ENCODE data around the gene ANO10. TPM values are rescaled to one million over a fixed set of nuclear protein-coding genes. Genes with fewer than 3 reads are reported as not detected.
"Not testable (repeated sequence)": the region's sequence is repeated elsewhere in the genome, so short reads cannot be mapped to it uniquely, and the experiment has no call there.

The ANO10 gene
- polyA plus RNA-seq, 2 donors = 17.7 to 19.8 TPM

- H3K27ac ChIP-seq (ENCODE audit: low read depth in 2 of 2, low read length in 1 of 2); H3K9me3 ChIP-seq (ENCODE audit: control insufficient read depth in 2 of 2, insufficient read depth in 1 of 2, low read depth in 1 of 2, low read length in 1 of 2); H3K4me3 ChIP-seq (ENCODE audit: low read depth in 1 of 2, low read length in 2 of 2); H3K36me3 ChIP-seq (ENCODE audit: control insufficient read depth in 2 of 2, insufficient read depth in 2 of 2, low read length in 1 of 2); H3K27me3 ChIP-seq (ENCODE audit: control insufficient read depth in 1 of 2, insufficient read depth in 2 of 2, low read length in 2 of 2); H3K4me1 ChIP-seq (ENCODE audit: control insufficient read depth in 2 of 2, insufficient read depth in 2 of 2, low read length in 1 of 2): not testable (repeated sequence)
- WGBS, 2 donors = 98 to 100% methylated on average over 2 of the region's 2 CpGs
Measured at GRCh38 chr3:43356033-43356432, 265.8 kb downstream of the ANO10 start.

GRCh38 chr3:43353923-43354670 lies 267.7 kb downstream of the ANO10 start:
- 88 to 89% methylated on average over 4 of the region's 4 CpGs for WGBS, 2 donors
- Histone ChIP-seq H3K27ac (ENCODE audit: low read depth in 2 of 2, low read length in 1 of 2) (no peak overlapping the region), H3K36me3 (ENCODE audit: control insufficient read depth in 2 of 2, insufficient read depth in 2 of 2, low read length in 1 of 2) (peaks cover 0 to 3% of the 10 kb centered on the region in 2 donors), H3K4me3 (ENCODE audit: low read depth in 1 of 2, low read length in 2 of 2) (no peak overlapping the region), H3K4me1 (ENCODE audit: control insufficient read depth in 2 of 2, insufficient read depth in 2 of 2, low read length in 1 of 2) (no peaks in the 10 kb centered on the region), H3K9me3 (ENCODE audit: control insufficient read depth in 2 of 2, insufficient read depth in 1 of 2, low read depth in 1 of 2, low read length in 1 of 2) (peaks cover 3 to 6% of the 10 kb centered on the region in 2 donors), H3K27me3 (ENCODE audit: control insufficient read depth in 1 of 2, insufficient read depth in 2 of 2, low read length in 2 of 2) (no peaks in the 10 kb centered on the region)

DNA sequence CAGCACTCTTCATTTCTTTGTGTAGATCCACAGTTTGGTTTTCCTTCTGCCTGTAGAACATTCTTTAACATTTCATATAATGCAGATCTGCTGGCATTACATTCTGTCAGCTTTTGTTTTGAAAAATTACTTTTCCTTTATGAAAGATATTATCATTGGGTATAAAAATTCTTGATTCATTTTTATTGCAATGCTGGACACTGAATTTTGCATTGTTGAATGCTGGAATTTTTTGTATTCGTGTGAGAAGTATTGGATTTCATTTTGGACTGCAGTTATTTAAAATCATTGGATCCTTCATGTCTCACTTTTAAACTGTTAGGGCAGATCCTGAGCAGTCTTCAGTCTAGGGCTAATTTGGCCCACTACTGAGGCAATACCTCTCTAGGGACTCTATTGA lies 268.4 kb downstream of the ANO10 start:
- Histone ChIP-seq H3K36me3 (ENCODE audit: control insufficient read depth in 2 of 2, insufficient read depth in 2 of 2, low read length in 1 of 2) (peaks cover under 1 to 3% of the 10 kb centered on the region in 2 donors), H3K9me3 (ENCODE audit: control insufficient read depth in 2 of 2, insufficient read depth in 1 of 2, low read depth in 1 of 2, low read length in 1 of 2) (peaks cover 3 to 6% of the 10 kb centered on the region in 2 donors), H3K4me1 (ENCODE audit: control insufficient read depth in 2 of 2, insufficient read depth in 2 of 2, low read length in 1 of 2) (no peaks in the 10 kb centered on the region), H3K4me3 (ENCODE audit: low read depth in 1 of 2, low read length in 2 of 2) (no peak overlapping the region), H3K27me3 (ENCODE audit: control insufficient read depth in 1 of 2, insufficient read depth in 2 of 2, low read length in 2 of 2) (no peaks in the 10 kb centered on the region), H3K27ac (ENCODE audit: low read depth in 2 of 2, low read length in 1 of 2) (no peak overlapping the region)
- WGBS, 2 donors = 96 to 100% methylated on average over 1 of the region's 1 CpG

GRCh38 chr3:43349716-43350115 lies 272.1 kb downstream of the ANO10 start:
- no peak overlapping the region for H3K27ac ChIP-seq (ENCODE audit: low read depth in 2 of 2, low read length in 1 of 2)
- peaks cover 3 to 5% of the 10 kb centered on the region in 2 donors for H3K9me3 ChIP-seq (ENCODE audit: control insufficient read depth in 2 of 2, insufficient read depth in 1 of 2, low read depth in 1 of 2, low read length in 1 of 2)
- peaks cover 0 to 3% of the 10 kb centered on the region in 2 donors for H3K4me1 ChIP-seq (ENCODE audit: control insufficient read depth in 2 of 2, insufficient read depth in 2 of 2, low read length in 1 of 2)
- 93 to 95% methylated on average over 3 of the region's 3 CpGs for WGBS, 2 donors
- H3K36me3 ChIP-seq (ENCODE audit: control insufficient read depth in 2 of 2, insufficient read depth in 2 of 2, low read length in 1 of 2) = peaks cover 8 to 18% of the 10 kb centered on the region in 2 donors
- H3K4me3 ChIP-seq (ENCODE audit: low read depth in 1 of 2, low read length in 2 of 2) = no peak overlapping the region
- no peaks in the 10 kb centered on the region for H3K27me3 ChIP-seq (ENCODE audit: control insufficient read depth in 1 of 2, insufficient read depth in 2 of 2, low read length in 2 of 2)

DNA sequence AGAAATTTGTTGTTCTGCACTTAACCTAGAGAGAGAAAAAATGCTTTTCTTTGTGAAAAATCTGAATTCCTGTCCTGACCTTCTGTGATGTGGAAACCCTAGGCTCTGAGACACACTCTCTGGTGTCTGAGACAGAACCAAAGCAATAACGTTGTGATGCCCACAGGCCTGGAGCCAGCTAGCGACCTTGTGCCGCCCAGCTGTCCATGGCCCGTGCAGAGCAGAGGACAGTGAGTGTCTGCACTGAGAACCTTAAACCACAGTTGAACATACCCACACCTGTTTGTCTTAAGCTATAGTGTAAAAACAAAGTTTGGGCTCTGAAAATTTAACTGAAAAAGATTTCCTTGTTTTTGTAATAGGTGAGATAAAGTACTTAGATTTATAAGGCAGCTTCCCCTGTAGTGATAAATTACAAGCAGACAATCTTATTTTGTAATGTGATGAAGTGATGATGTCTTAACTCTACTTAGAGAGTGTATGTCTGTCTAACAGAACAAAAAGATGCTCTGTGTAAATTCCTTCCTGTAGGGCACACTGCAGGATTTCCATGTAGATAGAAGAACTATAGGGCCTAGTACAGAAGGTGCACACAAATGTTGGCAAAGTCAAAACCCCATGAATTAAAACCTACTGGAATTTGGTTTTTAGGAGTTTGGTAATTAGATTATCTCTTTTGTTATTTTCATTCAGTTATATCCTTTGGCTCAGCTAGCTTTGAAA lies 272.8 kb downstream of the ANO10 start:
- Histone ChIP-seq H3K27me3 (ENCODE audit: control insufficient read depth in 1 of 2, insufficient read depth in 2 of 2, low read length in 2 of 2) (no peaks in the 10 kb centered on the region), H3K4me3 (ENCODE audit: low read depth in 1 of 2, low read length in 2 of 2) (no peak overlapping the region), H3K36me3 (ENCODE audit: control insufficient read depth in 2 of 2, insufficient read depth in 2 of 2, low read length in 1 of 2) (peaks cover 8 to 19% of the 10 kb centered on the region in 2 donors), H3K27ac (ENCODE audit: low read depth in 2 of 2, low read length in 1 of 2) (no peak overlapping the region), H3K9me3 (ENCODE audit: control insufficient read depth in 2 of 2, insufficient read depth in 1 of 2, low read depth in 1 of 2, low read length in 1 of 2) (peaks cover 0 to 3% of the 10 kb centered on the region in 2 donors), H3K4me1 (ENCODE audit: control insufficient read depth in 2 of 2, insufficient read depth in 2 of 2, low read length in 1 of 2) (peaks cover 0 to 3% of the 10 kb centered on the region in 2 donors)
- 86 to 89% methylated on average over 4 of the region's 4 CpGs for WGBS, 2 donors

- no peaks in the 10 kb centered on the region for H3K27me3 ChIP-seq (ENCODE audit: control insufficient read depth in 1 of 2, insufficient read depth in 2 of 2, low read length in 2 of 2)
- no peak overlapping the region for H3K4me3 ChIP-seq (ENCODE audit: low read depth in 1 of 2, low read length in 2 of 2)
- 95 to 96% methylated on average over 11 of the region's 11 CpGs for WGBS, 2 donors
- peaks cover 0 to 3% of the 10 kb centered on the region in 2 donors for H3K4me1 ChIP-seq (ENCODE audit: control insufficient read depth in 2 of 2, insufficient read depth in 2 of 2, low read length in 1 of 2)
- H3K36me3 ChIP-seq (ENCODE audit: control insufficient read depth in 2 of 2, insufficient read depth in 2 of 2, low read length in 1 of 2) = peaks cover 8 to 24% of the 10 kb centered on the region in 2 donors
- H3K9me3 ChIP-seq (ENCODE audit: control insufficient read depth in 2 of 2, insufficient read depth in 1 of 2, low read depth in 1 of 2, low read length in 1 of 2) = no peaks in the 10 kb centered on the region
- no peak overlapping the region for H3K27ac ChIP-seq (ENCODE audit: low read depth in 2 of 2, low read length in 1 of 2)
Measured at GRCh38 chr3:43348350-43348749, 273.5 kb downstream of the ANO10 start.

DNA sequence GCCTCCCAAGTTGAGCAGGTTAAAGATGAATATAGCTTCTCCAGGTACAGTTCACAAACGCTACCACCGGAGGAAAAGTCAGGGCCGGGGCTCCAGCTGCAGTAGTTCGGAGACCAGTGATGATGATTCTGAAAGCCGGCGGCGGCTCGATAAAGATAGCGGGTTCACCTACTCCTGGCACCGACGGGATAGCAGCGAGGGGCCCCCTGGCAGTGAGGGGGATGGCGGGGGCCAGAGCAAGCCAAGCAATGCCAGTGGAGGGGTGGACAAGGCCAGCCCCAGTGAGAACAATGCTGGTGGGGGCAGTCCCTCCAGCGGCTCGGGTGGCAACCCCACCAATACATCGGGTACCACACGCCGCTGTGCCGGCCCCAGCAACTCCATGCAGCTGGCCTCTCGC lies 274.0 kb downstream of the ANO10 start:
- Histone ChIP-seq H3K9me3 (ENCODE audit: control insufficient read depth in 2 of 2, insufficient read depth in 1 of 2, low read depth in 1 of 2, low read length in 1 of 2) (no peaks in the 10 kb centered on the region), H3K27me3 (ENCODE audit: control insufficient read depth in 1 of 2, insufficient read depth in 2 of 2, low read length in 2 of 2) (no peaks in the 10 kb centered on the region), H3K36me3 (ENCODE audit: control insufficient read depth in 2 of 2, insufficient read depth in 2 of 2, low read length in 1 of 2) (peaks cover 8 to 26% of the 10 kb centered on the region in 2 donors), H3K27ac (ENCODE audit: low read depth in 2 of 2, low read length in 1 of 2) (peak overlapping the region in 1 of 2 donors; percentile 46), H3K4me1 (ENCODE audit: control insufficient read depth in 2 of 2, insufficient read depth in 2 of 2, low read length in 1 of 2) (peaks cover 0 to 3% of the 10 kb centered on the region in 2 donors), H3K4me3 (ENCODE audit: low read depth in 1 of 2, low read length in 2 of 2) (no peak overlapping the region)
- WGBS, 2 donors = 97 to 98% methylated on average over 18 to 20 of the region's 20 CpGs

DNA sequence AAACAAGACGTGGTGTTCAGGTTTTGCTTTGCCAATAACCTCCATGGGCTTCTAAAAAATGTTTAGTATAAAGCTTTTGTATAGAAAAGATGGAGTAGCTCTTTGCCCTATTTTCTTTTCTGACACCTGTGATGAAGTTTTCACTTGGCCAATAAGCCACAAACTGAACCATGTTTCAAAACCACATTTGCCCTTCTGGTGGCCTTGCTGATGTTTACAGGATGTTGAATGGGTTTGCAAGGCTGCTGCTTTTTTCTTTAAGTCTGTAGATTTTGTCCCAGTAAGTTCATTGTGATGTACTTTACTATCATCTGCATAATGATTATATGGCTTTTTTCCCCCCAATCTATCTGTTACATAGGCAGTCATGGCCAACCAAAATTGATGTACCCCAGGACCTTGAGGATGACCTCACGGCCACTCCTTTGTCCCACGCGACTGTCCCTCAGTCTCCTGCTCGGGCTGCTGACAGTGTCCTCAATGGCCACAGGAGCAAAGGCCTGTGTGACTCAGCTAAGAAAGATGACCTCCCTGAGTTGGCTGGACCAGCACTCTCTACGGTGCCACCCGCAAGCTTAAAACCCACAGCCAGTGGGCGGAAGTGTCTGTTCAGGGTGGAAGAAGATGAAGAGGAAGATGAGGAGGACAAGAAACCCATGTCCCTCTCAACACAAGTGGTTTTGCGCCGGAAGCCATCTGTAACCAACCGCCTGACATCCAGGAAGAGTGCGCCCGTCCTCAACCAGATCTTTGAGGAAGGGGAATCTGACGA lies 274.6 kb downstream of the ANO10 start:
- Histone ChIP-seq H3K36me3 (ENCODE audit: control insufficient read depth in 2 of 2, insufficient read depth in 2 of 2, low read length in 1 of 2) (peaks cover 12 to 28% of the 10 kb centered on the region in 2 donors), H3K27me3 (ENCODE audit: control insufficient read depth in 1 of 2, insufficient read depth in 2 of 2, low read length in 2 of 2) (no peaks in the 10 kb centered on the region), H3K27ac (ENCODE audit: low read depth in 2 of 2, low read length in 1 of 2) (peak overlapping the region; percentile 46 to 52), H3K4me3 (ENCODE audit: low read depth in 1 of 2, low read length in 2 of 2) (no peak overlapping the region), H3K9me3 (ENCODE audit: control insufficient read depth in 2 of 2, insufficient read depth in 1 of 2, low read depth in 1 of 2, low read length in 1 of 2) (no peaks in the 10 kb centered on the region), H3K4me1 (ENCODE audit: control insufficient read depth in 2 of 2, insufficient read depth in 2 of 2, low read length in 1 of 2) (peaks cover 0 to 3% of the 10 kb centered on the region in 2 donors)
- WGBS, 2 donors = 82 to 89% methylated on average over 14 of the region's 14 CpGs

GRCh38 chr3:43345877-43346276 lies 275.9 kb downstream of the ANO10 start:
- 86 to 87% methylated on average over 6 of the region's 6 CpGs for WGBS, 2 donors
- Histone ChIP-seq H3K4me1 (ENCODE audit: control insufficient read depth in 2 of 2, insufficient read depth in 2 of 2, low read length in 1 of 2) (peaks cover 0 to 3% of the 10 kb centered on the region in 2 donors), H3K36me3 (ENCODE audit: control insufficient read depth in 2 of 2, insufficient read depth in 2 of 2, low read length in 1 of 2) (peaks cover 16 to 28% of the 10 kb centered on the region in 2 donors), H3K27me3 (ENCODE audit: control insufficient read depth in 1 of 2, insufficient read depth in 2 of 2, low read length in 2 of 2) (no peaks in the 10 kb centered on the region), H3K4me3 (ENCODE audit: low read depth in 1 of 2, low read length in 2 of 2) (no peak overlapping the region), H3K27ac (ENCODE audit: low read depth in 2 of 2, low read length in 1 of 2) (no peak overlapping the region), H3K9me3 (ENCODE audit: control insufficient read depth in 2 of 2, insufficient read depth in 1 of 2, low read depth in 1 of 2, low read length in 1 of 2) (no peaks in the 10 kb centered on the region)

Data from esophagus (tissue), 2 donors.